ENCODE results near the gene ZNF804A.

The ZNF804A gene

GRCh38 chr2:184654945-184655344, 56.6 kb downstream of the ZNF804A start:
- TF ChIP-seq REST (IDR thresholded peaks at IDR 0.05; ENCODE audit: insufficient read depth in 1 of 2, low read depth in 2 of 2, low read length in 2 of 2): no peak
- no peak for TF ChIP-seq TAF1 (IDR thresholded peaks at IDR 0.05; ENCODE audit: borderline replicate concordance, insufficient read depth, low read length)
- TF ChIP-seq SIN3A (IDR thresholded peaks at IDR 0.05; ENCODE audit: borderline replicate concordance, insufficient read depth, low read length): no peak
- no peak for TF ChIP-seq POLR2AphosphoS5 (IDR thresholded peaks at IDR 0.05; ENCODE audit: low read depth, low read length)

GRCh38 chr2:184677171-184677570, 78.8 kb downstream of the ZNF804A start:
- no peak for TF ChIP-seq FOXP2 (optimal IDR thresholded peaks at IDR 0.05; ENCODE audit: borderline replicate concordance, extremely low read depth, extremely low read length, insufficient read depth)
- no peak for TF ChIP-seq REST (IDR thresholded peaks at IDR 0.05; ENCODE audit: insufficient read depth in 1 of 2, low read depth in 2 of 2, low read length in 2 of 2)
- no peak for TF ChIP-seq POLR2AphosphoS5 (IDR thresholded peaks at IDR 0.05; ENCODE audit: low read depth, low read length)
- TF ChIP-seq TAF1 (IDR thresholded peaks at IDR 0.05; ENCODE audit: borderline replicate concordance, insufficient read depth, low read length): no peak
- no peak for TF ChIP-seq SIN3A (IDR thresholded peaks at IDR 0.05; ENCODE audit: borderline replicate concordance, insufficient read depth, low read length)

- TF ChIP-seq FOXP2 (optimal IDR thresholded peaks at IDR 0.05; ENCODE audit: borderline replicate concordance, extremely low read depth, extremely low read length, insufficient read depth) (no peak), REST (IDR thresholded peaks at IDR 0.05; ENCODE audit: insufficient read depth in 1 of 2, low read depth in 2 of 2, low read length in 2 of 2) (no peak), POLR2AphosphoS5 (IDR thresholded peaks at IDR 0.05; ENCODE audit: low read depth, low read length) (no peak), TAF1 (IDR thresholded peaks at IDR 0.05; ENCODE audit: borderline replicate concordance, insufficient read depth, low read length) (no peak), SIN3A (IDR thresholded peaks at IDR 0.05; ENCODE audit: borderline replicate concordance, insufficient read depth, low read length) (no peak)
These were observed 81.1 kb downstream of the ZNF804A start for GRCh38 chr2:184679219-184680018.

- TF ChIP-seq FOXP2 (optimal IDR thresholded peaks at IDR 0.05; ENCODE audit: borderline replicate concordance, extremely low read depth, extremely low read length, insufficient read depth) (no peak), TAF1 (IDR thresholded peaks at IDR 0.05; ENCODE audit: borderline replicate concordance, insufficient read depth, low read length) (no peak), POLR2AphosphoS5 (IDR thresholded peaks at IDR 0.05; ENCODE audit: low read depth, low read length) (no peak), SIN3A (IDR thresholded peaks at IDR 0.05; ENCODE audit: borderline replicate concordance, insufficient read depth, low read length) (no peak)
These were observed 82.5 kb downstream of the ZNF804A start for GRCh38 chr2:184680825-184681224.

GRCh38 chr2:184681642-184682321, 83.5 kb downstream of the ZNF804A start:
- TF ChIP-seq POLR2AphosphoS5 (IDR thresholded peaks at IDR 0.05; ENCODE audit: low read depth, low read length): no peak
- no peak for TF ChIP-seq FOXP2 (optimal IDR thresholded peaks at IDR 0.05; ENCODE audit: borderline replicate concordance, extremely low read depth, extremely low read length, insufficient read depth)
- no peak for TF ChIP-seq REST (IDR thresholded peaks at IDR 0.05; ENCODE audit: insufficient read depth in 1 of 2, low read depth in 2 of 2, low read length in 2 of 2)
- TF ChIP-seq SIN3A (IDR thresholded peaks at IDR 0.05; ENCODE audit: borderline replicate concordance, insufficient read depth, low read length): no peak
- no peak for TF ChIP-seq TAF1 (IDR thresholded peaks at IDR 0.05; ENCODE audit: borderline replicate concordance, insufficient read depth, low read length)

All from PFSK-1 (cell line).